Esophagus muscularis mucosa (tissue), 3 donors: ENCODE results near the gene DDR1.

Source experiments
- POLR2A ChIP-seq: fragments of 450-650 bp; IDR thresholded peaks from one replicate; pipeline ENCODE4 v1.6.1; 2017; ENCODE audit warnings: antibody characterized with exemption, moderate library complexity, mild to moderate bottlenecking, low read depth
- TF ChIP-seq, protein P1 (sequence below), 3 experiments: fragments of 200-600 bp in 2 of 3; fragments of 450-650 bp in 1 of 3; sonication (generic) in 2 of 3; IDR thresholded peaks; one replicate each; pipeline ENCODE4 v1.5.1; 2017 to 2019; ENCODE audit warnings: antibody characterized with exemption in 3 of 3, mild to moderate bottlenecking in 2 of 3, moderate library complexity in 1 of 3

- TF ChIP-seq POLR2A, result no peak
- TF ChIP-seq, protein P1, sequence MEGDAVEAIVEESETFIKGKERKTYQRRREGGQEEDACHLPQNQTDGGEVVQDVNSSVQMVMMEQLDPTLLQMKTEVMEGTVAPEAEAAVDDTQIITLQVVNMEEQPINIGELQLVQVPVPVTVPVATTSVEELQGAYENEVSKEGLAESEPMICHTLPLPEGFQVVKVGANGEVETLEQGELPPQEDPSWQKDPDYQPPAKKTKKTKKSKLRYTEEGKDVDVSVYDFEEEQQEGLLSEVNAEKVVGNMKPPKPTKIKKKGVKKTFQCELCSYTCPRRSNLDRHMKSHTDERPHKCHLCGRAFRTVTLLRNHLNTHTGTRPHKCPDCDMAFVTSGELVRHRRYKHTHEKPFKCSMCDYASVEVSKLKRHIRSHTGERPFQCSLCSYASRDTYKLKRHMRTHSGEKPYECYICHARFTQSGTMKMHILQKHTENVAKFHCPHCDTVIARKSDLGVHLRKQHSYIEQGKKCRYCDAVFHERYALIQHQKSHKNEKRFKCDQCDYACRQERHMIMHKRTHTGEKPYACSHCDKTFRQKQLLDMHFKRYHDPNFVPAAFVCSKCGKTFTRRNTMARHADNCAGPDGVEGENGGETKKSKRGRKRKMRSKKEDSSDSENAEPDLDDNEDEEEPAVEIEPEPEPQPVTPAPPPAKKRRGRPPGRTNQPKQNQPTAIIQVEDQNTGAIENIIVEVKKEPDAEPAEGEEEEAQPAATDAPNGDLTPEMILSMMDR (IDR thresholded peaks at IDR 0.05), result no peak
Observed at GRCh38 chr6:30885999-30886896, 1.9 kb downstream of the DDR1 start.
